PC-9 (cell line): Measurements from ENCODE around the gene SPHK2.

ENCODE experiments used
- CTCF ChIP-seq: fragments of 200-600 bp; sonication (generic); conservative IDR thresholded peaks from 2 replicates; pipeline ENCODE4 v1.6.1; 2017; ENCODE audit warnings: mixed run types, antibody characterized with exemption, mild to moderate bottlenecking, moderate library complexity
- EZH2 ChIP-seq: fragments of 200-600 bp; sonication (generic); IDR thresholded peaks from 2 replicates; pipeline ENCODE4 v1.8.0; 2017; ENCODE audit warnings: antibody characterized with exemption, low read depth

DNA sequence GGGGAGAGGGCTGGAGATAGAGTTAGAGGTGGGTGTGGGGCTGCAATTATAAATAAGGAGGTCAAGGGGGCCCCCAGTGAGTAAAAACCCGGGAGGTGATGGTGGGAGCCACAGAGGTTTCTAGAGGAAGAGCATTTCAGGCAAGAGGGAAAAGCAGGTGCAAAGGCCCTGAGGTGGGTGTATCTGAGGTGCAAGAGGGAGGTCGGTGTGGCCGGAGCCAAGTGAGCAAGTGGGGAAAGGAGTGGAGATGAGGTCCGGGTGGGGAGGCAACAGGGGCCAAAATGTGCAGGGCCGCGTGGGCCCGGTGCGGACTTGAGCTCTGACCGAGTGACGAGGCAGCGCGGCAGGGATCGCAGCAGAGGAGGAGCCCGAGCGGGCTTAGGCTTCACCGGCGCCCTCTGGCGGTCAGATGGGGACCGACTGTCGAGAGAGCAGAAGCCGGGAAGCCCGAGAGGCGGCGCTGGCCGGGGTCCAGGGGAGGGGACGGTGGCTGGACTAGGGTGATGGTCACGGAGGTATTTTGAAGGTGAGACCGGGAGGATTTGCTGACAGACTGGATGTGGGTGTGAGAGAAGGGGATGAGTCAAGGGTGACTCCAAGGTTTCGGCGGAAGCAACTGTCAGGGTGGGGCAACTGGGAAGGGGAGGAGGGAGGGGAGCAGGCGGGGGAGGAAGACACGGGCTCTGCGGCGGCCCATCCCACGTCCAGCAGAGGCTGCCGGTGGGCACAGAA, 30.5 kb upstream of the SPHK2 start:
- TF ChIP-seq EZH2 (no peak), CTCF (peak; percentile 94)
